ENCODE data around the gene TRAFD1.

Gene TRAFD1

DNA sequence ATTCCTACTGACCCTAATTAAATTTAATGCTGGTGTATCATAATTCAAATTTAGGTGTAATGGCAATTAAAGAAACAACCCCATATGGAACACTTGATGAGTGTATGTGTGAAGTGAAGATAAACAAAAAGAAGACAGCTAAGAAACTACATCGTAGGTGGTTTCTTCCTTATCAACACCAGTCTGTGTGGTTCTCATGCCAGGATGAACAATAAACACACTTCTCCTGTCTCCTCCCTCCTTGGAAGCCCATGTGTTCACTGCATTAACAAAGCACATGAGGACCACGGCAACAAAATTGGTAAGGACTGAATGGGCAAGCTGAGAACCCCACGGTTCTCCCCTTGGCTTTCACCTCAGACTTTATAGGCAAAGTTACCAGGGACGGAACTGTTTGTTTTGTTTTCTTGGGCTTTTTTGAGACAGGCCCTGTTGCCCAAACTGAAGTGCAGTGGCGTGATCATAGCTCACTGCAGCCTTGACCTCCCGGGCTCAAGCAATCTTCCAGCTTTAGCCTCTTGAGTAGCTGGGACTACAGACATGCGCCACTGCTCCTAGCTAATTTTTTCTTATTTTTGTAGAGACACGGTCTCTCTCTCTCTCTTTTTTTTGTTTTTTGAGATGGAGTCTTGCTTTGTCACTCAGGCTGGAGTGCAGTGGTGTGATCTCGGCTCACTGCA lies 71.0 kb downstream of the TRAFD1 start:
- no peak overlapping the region for H3K4me3 ChIP-seq (ENCODE audit: low read depth in 1 of 2, low read length in 1 of 2)
- TF ChIP-seq, protein P1, sequence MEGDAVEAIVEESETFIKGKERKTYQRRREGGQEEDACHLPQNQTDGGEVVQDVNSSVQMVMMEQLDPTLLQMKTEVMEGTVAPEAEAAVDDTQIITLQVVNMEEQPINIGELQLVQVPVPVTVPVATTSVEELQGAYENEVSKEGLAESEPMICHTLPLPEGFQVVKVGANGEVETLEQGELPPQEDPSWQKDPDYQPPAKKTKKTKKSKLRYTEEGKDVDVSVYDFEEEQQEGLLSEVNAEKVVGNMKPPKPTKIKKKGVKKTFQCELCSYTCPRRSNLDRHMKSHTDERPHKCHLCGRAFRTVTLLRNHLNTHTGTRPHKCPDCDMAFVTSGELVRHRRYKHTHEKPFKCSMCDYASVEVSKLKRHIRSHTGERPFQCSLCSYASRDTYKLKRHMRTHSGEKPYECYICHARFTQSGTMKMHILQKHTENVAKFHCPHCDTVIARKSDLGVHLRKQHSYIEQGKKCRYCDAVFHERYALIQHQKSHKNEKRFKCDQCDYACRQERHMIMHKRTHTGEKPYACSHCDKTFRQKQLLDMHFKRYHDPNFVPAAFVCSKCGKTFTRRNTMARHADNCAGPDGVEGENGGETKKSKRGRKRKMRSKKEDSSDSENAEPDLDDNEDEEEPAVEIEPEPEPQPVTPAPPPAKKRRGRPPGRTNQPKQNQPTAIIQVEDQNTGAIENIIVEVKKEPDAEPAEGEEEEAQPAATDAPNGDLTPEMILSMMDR (IDR thresholded peaks at IDR 0.05): no peak
- H3K36me3 ChIP-seq: peaks cover 91% of the 10 kb centered on the region
- H3K4me1 ChIP-seq (ENCODE audit: control insufficient read depth in 1 of 2, insufficient read depth in 1 of 2, low read depth in 1 of 2, low read length in 1 of 2): no peaks in the 10 kb centered on the region
- H3K27me3 ChIP-seq: no peaks in the 10 kb centered on the region
- H3K27ac ChIP-seq: no peak overlapping the region
- no peaks in the 10 kb centered on the region for H3K9me3 ChIP-seq

DNA sequence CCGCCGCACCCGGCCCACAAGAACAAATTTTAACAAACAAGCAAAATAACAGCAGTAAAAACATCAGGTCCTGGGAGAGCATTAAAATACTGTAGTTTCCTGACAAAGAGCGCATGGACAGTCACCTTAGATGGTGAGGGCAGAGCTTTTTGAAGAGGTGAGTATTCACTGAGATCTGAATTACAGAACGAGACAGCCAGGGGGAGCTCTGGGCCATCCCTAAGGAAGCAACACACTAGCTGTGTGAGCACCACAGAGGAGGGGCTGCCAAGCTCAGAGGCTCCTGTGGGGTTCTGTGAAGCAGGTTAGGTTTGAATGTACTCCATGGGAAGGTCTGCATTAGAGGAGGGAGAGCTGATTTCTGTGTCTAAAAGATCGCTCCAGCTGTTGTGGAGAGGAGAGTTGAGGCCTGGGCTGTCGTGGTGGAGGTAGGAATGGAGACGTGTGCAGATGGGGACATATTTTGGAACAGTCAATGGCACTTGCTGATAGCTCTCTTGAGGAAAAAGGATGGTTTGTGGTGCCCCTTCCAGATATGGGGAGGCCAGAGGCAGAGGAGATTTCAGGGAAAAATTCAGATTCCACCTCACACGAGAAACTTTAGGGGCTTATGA lies 72.9 kb downstream of the TRAFD1 start:
- H3K27ac ChIP-seq: no peak overlapping the region
- peaks cover 90% of the 10 kb centered on the region for H3K36me3 ChIP-seq
- TF ChIP-seq, protein P1 (IDR thresholded peaks at IDR 0.05): no peak

DNA sequence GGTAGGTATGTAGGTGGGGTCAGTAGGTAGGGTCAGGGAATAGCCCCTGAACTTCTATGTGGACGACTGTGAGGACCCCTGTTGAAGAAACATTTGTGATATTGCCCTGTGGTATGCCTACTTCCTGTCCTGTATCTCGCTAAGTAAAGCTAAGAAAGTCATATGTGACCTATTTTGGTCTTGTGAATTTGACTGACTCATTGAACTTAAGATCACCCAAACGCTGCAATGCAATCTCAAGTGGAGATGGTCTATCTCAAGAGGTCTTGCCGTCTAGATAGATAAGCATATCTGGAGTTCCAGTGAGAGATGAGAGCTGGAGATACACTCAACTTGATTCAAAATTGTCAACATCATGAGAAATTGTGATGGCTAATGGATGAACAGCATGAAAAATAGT lies 73.8 kb downstream of the TRAFD1 start:
- Histone ChIP-seq H3K4me1 (ENCODE audit: control insufficient read depth in 1 of 2, insufficient read depth in 1 of 2, low read depth in 1 of 2, low read length in 1 of 2) (no peaks in the 10 kb centered on the region), H3K4me3 (ENCODE audit: low read depth in 1 of 2, low read length in 1 of 2) (no peak overlapping the region), H3K27me3 (no peaks in the 10 kb centered on the region), H3K27ac (no peak overlapping the region), H3K9me3 (no peaks in the 10 kb centered on the region), H3K36me3 (peaks cover 90% of the 10 kb centered on the region)
- TF ChIP-seq, protein P1 (IDR thresholded peaks at IDR 0.05): no peak

More for the DNA sequence above, 72.9 kb downstream of the TRAFD1 start:
- Histone ChIP-seq H3K4me3 (ENCODE audit: low read depth in 1 of 2, low read length in 1 of 2) (no peak overlapping the region), H3K27me3 (no peaks in the 10 kb centered on the region), H3K9me3 (no peaks in the 10 kb centered on the region), H3K4me1 (ENCODE audit: control insufficient read depth in 1 of 2, insufficient read depth in 1 of 2, low read depth in 1 of 2, low read length in 1 of 2) (no peaks in the 10 kb centered on the region)

Data from neutrophil (primary cell).